C4-2B (cell line): ENCODE results near the gene CD40.

Experiments
- ZFX ChIP-seq: fragments of 450-650 bp; IDR thresholded peaks from 2 replicates; pipeline ENCODE4 v1.6.1; 2017
- TF ChIP-seq, protein P1 (sequence below): fragments of 450-650 bp; conservative IDR thresholded peaks from 2 replicates; pipeline ENCODE4 v1.5.1; 2017; ENCODE audit warnings: mild to moderate bottlenecking

DNA sequence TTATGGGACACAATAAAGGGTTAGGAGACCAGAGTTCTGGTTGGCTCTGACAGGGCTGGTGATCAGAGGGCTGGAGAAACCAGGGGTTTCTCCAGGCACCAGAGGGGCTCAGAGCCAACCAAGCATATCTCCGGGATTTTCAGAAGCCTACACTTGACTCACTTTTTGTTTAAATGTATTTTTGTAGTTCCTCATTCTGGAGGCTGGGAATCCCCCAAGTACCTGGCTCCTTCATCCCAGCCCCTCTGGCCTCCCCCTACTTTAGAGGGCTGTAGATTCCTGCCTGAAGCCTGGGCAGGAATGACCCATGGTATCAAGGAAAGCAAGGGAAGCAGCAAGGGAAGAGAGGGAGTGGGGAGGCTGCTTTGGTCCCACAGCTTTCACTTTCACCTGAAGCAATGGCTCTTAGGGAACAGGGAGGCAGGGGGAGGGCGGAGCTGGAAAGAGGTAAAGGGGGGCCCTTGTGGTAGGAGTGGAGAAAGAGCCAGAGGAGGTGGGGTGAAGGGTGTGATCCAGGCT, 973 bp downstream of the CD40 start:
- TF ChIP-seq, protein P1, sequence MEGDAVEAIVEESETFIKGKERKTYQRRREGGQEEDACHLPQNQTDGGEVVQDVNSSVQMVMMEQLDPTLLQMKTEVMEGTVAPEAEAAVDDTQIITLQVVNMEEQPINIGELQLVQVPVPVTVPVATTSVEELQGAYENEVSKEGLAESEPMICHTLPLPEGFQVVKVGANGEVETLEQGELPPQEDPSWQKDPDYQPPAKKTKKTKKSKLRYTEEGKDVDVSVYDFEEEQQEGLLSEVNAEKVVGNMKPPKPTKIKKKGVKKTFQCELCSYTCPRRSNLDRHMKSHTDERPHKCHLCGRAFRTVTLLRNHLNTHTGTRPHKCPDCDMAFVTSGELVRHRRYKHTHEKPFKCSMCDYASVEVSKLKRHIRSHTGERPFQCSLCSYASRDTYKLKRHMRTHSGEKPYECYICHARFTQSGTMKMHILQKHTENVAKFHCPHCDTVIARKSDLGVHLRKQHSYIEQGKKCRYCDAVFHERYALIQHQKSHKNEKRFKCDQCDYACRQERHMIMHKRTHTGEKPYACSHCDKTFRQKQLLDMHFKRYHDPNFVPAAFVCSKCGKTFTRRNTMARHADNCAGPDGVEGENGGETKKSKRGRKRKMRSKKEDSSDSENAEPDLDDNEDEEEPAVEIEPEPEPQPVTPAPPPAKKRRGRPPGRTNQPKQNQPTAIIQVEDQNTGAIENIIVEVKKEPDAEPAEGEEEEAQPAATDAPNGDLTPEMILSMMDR, result no peak
- no peak for TF ChIP-seq ZFX
